GM19468 (cell line): ENCODE measurements around the gene RCAN3.
"Not testable (repeated sequence)": the region's sequence is repeated elsewhere in the genome, so short reads cannot be mapped to it uniquely, and the experiment has no call there.

Experiments used
- ATAC-seq: cut with Tn5 transposase; IDR thresholded peaks from one replicate; pipeline ENCODE4 v1.9.1; 2021; ENCODE audit warnings: mild to moderate bottlenecking, moderate library complexity, moderate number of reproducible peaks; ENCODE audit not compliant: unreplicated experiment; ENCODE audit errors: extremely low read depth

The RCAN3 gene

GRCh38 chr1:24483441-24483840 lies 19.2 kb upstream of the RCAN3 start:
- ATAC-seq, result no peak

GRCh38 chr1:24484199-24484598 lies 18.4 kb upstream of the RCAN3 start:
- ATAC-seq, result no peak

GRCh38 chr1:24486331-24487065 lies 16.1 kb upstream of the RCAN3 start:
- ATAC-seq, result no peak

GRCh38 chr1:24487455-24487854 lies 15.2 kb upstream of the RCAN3 start:
- ATAC-seq, result no peak

DNA sequence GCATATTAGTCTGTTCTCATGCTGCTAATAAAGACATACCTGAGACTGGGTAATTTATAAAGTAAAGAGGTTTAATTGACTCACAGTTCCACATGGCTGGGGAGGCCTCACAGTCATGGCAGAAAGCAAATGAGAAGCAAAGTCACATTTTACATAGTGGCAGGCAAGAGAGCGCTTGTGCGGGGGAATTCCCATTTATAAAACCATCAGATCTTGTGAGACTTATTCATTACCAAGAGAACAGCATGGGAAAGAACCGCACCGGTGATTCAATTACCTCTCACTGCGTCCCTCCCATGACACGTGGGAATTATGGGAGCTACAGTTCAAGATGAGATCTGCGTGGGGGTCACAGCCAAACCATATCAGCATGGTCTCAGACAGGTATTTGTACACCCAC lies 14.5 kb upstream of the RCAN3 start:
- ATAC-seq, result not testable (repeated sequence)

DNA sequence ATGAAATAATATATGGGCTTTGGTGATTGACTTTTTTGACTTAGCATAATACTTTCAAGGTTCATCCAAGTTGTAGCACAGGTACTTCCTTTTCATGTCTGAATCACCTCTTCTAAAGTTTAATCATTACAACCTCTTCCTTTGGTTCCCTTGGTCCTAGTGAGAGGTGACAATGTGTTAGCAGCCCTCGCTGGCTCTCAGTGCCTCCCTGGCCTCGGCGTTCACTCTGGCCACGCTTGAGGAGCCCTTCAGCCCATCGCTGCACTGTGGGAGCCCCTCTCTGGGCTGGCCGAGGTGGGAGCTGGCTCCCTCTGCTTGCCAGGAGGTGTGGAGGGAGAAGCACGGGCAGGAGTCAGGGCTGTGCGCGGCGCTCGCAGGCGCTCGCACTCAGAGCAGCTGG lies 13.0 kb upstream of the RCAN3 start:
- ATAC-seq, result no peak

GRCh38 chr1:24490101-24490781 lies 12.4 kb upstream of the RCAN3 start:
- no peak for ATAC-seq

DNA sequence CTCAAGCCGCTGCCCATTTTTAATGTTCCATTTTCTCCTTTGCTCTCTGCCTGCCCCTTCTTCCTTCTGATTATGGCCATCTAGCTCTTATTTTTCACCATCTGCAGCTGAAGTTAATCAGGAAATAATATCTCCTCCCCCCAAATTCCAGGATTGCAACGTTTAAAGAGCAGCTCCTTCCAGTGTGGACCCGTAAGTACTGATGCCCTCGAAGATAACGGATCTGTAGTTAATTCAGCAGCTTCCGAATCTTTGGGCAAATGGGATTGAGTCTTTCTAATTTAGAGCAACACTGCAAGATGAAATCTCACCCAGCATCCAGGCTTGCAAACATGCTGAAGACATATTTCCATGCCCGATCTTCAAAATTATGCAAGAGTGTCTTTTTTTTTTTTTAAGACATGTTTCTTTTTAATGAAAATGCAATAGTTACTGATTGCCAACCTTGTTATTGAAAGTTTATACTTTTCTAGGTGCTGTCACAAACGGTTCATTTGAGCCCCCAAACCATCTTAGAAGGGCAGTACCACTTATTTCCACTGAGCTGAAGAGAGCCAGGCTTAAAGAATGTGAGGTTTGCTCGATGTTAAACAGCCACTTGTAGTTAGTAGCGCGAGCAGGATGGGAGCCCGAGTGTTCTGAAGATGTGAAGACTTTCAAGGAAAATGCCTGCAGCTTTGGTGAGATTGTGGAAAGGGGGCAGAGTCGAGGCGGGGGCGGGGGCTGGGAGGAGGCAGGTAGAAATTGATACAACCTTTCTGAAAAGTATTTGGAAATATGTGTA lies 10.9 kb upstream of the RCAN3 start:
- no peak for ATAC-seq

GRCh38 chr1:24492935-24493334 lies 9.7 kb upstream of the RCAN3 start:
- not testable (repeated sequence) for ATAC-seq

DNA sequence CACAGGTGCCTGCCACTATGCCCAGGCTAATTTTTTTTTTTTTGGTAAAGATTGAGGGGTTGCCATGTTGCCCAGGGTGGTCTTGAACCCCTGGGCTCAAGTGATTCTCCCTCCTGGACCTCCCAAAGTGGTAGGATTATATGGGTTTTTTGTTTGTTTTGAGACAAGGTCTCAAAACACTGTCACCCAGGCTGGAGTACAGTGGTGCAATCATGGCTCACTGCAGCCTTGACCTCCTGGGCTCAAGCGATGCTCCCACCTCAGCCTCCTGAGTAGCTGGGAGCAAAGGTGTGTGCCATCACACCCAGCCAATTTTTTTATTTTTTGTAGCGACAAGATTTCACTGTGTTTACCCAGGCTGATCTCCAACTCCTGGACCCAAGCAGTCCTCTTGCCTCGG lies 8.9 kb upstream of the RCAN3 start:
- ATAC-seq, result no peak

- no peak for ATAC-seq
Observed at GRCh38 chr1:24498589-24498988, 4.0 kb upstream of the RCAN3 start.

DNA sequence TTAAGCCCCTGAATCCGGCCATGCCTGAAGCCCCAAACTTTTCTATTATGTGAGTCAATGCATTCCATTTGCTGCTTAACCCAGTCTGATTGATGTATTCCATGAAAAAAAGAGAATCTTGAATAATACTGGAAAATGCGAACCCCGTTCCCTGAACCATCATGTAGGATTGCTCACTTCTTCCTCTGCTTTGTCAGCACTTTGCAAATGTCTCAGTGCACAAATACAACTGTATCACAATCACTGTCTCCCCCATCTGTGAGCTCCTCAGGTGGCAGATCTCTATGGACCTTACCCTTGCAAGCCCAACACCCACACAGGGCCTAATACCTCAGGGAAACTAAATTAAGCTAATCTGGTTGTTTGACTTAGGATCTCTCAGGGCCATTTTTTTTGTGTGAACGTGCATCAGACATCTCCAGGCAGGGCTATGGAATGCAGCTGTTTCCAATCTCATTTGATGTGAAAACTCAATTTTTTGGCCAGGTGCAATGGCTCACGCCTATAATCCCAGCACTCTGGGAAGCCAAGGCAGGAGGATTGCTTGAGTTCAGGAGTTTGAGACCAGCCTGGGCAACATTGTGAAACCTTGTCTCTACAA lies 2.1 kb upstream of the RCAN3 start:
- ATAC-seq, result no peak

DNA sequence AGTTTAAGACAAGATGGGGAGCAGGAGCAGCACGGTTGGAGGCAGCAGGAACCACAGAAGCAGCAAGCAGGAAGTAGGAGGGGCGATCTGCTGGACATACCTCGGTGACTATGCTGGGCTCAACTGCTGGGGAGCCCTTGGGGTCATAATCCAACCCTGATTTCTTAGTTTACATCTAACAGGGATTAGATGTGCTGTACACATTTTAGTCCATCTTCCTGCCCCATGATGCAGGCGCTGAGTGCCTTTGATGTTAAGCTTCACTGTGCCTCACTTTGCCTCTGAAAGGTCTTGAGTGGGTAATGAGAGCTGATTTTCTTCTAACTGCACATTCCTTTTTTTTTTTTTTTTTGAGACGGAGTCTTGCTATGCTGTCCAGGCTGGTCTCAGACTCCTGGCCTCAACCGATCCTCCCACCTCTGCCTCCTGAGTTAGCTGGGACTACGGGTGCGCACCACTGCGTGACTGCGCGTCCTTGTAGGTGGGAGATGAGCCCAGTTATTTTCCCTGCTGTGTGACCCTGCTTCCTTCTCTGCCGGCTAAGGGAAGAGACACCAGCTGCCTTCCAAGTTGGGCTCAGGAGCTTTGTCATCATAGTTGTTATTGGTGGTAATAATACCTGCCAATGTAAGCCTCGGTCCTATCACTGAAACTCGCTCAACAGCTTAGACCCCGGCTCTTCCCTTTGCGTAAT lies 1.1 kb upstream of the RCAN3 start:
- no peak for ATAC-seq

DNA sequence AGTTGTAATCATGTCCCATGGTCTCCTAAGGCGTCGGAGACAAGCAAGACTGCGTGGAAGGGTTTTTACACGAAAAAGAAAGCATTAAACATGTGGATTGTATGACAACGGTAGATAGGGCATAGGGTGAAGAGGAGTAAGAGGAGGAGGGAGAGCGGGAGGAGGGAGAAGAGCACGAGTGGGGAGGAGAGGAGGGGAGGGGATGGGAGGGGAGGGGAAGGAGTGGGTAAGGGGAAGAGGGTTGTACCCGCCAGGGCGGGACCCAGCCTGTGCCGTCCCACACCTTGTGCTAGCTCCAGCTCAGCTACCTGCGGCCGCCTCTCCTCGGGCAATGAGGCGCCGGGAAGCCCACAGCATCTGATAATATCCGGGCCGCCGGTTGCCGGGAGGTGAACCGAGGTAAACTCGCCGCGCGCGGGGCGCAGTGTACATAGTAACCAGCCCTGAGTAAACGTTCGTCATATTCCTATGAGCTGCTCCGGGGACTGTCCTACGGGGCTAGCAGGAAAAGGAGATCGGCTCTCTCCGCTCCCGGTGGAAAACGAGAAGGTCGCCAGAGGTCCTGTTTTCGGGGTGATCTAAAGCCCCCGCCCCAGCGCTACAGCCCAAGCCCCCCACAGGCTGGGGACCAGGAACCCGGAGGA lies 449 bp upstream of the RCAN3 start:
- no peak for ATAC-seq

DNA sequence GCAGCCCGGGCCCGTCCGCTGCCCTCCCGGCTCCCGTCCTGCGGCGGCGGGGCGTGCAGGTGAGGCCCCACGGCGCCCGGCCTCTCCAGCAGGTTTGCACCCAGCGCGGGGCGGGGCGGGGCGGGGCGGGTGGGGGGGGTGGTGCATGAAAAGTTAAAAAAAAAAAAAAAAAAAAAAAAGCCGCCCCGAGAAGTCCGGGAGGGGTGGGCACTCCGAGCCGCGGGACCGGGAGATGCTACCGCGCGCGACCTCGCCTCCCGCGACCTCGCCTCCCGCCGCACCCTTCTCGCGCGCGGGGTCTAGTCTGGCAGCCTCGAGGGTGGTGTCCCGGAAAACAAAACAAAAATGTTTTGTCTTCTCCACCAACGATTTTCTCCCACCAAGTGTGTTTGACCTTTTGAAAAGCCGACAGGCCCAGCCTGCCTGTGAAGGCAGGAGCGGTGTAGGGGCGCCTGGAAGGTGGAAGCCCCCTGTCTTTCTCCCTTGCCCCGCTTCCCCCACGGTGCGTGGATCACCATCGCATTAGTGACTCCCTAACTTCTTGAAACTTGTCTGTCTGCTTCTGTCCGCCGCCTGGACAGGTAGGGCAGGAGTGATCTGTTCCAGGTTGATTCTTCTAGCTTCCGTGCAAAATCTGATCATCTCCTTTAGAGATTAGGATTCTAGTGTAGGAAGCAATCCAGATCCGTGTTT lies 569 bp downstream of the RCAN3 start:
- ATAC-seq, result no peak

- no peak for ATAC-seq
Observed at GRCh38 chr1:24503870-24504523, 1.4 kb downstream of the RCAN3 start.

GRCh38 chr1:24504560-24504959 lies 1.9 kb downstream of the RCAN3 start:
- no peak for ATAC-seq

GRCh38 chr1:24505816-24506215 lies 3.2 kb downstream of the RCAN3 start:
- ATAC-seq, result no peak
